NCI-H1694 (cell line): Measurements from ENCODE around the gene MCM7.

Experiments used
- DNase-seq: peaks from one replicate; lab custom pipeline; 2025; lab: John Stamatoyannopoulos, UW

Gene MCM7

DNA sequence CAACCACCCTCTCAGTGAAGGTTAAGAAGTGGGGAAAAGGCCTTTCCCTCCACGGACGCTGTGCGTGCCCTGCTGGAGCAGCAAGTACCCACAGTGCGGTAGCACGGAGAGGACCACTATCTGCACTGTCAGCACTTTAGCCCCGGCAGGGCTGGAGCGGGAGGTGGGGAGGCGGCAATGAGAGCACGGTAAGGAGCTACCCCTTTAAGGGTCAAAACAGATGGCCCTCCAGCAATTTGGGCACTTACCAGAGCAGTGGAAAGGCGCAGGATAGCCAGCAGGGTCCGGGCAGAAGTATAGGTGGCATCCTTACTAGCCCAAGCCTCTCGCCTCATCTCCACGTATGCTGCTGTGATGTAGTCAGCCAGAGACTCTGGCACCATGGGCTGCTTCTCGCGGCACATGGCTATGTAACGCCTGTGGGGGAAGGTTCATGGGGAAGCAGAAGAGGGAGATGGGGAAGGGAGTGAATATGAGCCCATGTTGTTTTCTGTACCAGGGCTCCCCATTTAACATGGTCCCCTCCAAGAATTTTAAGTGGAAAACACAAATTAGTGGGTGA is 7.2 kb downstream of the MCM7 start:
- no peak for DNase-seq

DNA sequence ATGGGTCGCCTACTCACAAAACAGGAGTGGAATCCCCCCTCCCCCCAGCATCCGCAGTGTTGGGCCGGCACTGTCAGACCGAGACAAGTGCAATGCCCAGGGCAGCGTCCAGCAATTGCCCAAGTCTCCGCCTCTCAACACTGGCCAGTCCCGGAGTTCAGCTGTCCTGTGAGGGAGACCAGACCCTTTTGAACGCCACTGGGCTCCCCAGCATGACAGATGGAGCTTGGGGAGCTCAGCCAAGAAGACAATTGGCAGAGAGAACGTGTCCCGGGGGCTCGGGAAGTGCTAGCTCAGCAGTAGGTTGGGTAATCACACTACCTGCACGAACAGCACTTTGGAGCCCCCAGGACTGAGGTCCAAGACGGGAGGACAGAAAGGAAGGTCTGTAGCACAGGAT is 7.7 kb downstream of the MCM7 start:
- no peak for DNase-seq

DNA sequence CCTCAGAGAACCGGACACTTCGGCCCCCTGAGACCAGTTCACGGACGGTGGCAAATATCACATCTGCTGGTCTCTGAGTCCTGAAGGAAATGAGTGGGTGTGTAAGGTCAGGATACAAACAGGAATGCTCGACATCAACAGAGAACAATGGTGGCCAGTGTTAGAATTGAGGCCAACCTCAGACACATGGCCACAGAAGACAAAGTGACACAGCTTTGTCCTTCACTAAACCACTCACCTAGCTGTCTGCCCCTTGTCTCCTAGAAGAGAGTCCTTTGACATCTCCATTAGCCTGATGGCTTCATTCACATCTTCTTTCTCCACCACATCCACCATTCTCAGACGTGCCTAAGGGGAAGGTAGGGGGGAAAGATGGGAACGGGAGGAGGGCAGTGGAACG is 8.1 kb downstream of the MCM7 start:
- no peak for DNase-seq

DNA sequence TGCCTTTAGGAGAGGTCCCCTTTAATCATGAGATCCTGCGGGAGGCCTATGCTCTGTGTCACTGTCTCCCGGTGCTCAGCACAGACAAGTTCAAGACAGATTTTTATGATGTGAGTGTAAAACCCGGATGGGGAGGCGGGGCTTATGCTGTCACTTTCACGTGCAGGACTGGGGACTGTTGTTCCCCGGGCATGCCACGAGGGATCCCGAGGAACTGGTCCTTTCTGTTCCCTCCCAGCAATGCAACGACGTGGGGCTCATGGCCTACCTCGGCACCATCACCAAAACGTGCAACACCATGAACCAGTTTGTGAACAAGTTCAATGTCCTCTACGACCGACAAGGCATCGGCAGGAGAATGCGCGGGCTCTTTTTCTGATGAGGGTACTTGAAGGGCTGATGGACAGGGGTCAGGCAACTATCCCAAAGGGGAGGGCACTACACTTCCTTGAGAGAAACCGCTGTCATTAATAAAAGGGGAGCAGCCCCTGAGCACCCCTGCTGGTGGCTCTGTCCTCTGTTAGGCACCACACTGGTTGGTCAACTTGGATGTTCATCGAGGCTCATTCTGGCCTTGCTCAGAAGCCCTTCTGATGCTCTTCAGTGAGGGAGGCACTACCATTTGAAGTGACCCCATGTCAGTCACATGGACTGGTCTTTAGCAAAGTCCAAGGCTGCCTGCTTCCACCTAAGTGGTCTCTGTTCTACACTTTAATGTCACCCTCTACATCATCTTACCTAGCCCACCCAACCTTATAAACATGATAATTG is 9.6 kb downstream of the MCM7 start:
- no peak for DNase-seq

DNA sequence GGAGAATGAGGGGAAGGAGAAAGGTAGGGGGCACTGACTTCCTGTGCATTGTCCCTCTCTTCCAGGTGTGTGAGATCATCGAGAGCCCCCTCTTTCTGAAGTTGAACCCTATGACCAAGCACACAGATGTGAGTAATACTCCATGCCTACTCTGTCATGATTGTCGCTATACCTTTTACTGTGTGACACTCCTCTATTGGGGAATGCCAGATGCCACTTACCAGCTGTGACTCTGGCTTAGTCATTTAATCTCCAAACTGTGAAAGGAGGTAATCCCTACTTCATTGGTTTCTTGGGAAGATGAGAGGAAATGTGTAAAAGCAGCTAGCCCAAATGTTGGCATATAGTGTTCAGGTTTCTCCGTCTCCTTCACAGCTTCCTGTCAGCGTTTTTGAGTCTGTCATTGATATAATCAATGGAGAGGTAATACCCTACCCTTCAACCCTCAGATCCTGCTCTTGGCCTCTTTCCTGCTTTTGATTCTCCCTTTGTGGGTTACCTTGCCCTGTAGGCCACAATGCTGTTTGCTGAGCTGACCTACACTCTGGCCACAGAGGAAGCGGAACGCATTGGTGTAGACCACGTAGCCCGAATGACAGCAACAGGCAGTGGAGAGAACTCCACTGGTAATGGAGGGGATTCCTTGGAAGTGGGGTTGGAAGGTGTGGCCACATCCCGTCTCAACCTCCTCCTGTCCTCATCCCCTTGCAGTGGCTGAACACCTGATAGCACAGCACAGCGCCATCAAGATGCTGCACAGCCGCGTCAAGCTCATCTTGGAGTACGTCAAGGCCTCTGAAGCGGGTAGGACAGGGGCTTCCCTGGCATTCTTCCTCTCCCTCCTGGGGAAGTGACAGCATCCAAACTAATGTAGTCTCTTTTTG is 10.4 kb downstream of the MCM7 start:
- DNase-seq: no peak

DNA sequence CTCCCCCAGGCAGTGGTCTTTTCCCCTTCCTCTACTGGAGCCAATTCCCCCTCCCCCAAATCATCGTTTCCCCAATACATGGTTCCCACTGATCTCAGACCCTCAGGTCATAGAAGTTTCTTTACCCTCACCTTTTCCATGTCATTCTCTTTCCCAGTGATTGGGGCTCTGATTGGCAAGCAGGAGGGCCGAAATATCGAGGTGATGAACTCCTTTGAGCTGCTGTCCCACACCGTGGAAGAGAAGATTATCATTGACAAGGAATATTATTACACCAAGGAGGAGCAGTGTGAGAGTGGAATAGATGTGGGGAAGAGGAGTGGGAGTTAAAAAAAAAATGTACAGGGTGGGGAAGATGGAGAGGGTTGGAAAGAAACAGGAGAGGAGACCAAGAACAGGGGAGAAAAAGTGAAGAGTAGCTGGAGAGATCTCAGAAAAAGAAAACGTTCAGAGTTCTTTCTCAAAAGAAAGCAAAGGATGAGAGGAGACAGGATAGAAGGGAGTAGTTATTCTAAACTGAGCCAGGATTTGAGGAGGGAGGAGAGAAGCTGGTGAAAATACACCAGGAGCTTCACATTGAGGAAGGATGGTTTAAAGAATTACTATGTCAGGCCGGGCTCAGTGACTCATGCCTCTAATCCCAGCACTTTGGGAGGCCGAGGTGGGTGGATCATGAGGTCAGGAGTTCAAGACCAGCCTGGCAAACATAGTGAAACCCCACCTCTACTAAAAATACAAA is 11.6 kb downstream of the MCM7 start:
- DNase-seq: no peak

DNA sequence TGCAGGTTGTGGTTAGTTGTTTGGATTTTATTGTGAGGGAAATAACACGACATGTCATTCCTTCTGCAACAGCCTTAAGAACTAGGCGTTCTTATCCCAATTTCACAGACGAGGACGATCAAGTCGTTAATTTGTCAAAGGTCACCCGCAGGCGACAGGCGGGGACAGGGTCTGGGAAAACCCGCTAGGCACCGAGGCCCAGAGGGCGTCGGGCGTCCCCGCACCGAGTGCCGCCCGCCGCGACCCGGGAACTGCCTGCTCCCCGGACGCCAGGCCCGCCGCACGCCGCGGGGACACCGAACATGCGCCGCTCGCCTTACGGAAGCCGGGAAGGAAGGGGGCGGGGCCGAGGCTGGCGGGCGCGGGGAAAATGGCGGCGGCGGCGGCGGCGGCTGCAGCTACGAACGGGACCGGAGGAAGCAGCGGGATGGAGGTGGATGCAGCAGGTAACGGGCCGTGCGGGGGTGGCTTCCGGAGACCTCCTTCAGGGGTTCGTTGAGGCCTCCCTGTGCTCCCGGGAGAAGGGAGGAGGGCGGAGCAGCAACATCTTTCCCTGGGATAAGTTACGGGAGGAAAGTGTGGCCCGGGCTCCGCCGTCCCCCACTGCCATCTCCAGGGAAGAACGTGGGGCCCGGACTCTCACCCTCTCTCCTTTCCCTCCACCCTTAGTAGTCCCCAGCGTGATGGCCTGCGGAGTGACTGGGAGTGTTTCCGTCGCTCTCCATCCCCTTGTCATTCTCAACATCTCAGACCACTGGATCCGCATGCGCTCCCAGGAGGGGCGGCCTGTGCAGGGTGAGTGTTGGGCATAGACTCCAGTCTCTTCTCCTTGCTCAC is 12.4 kb downstream of the MCM7 start, which contains the start of gene COPS6:
COPS6 (plus strand) TSS at position 349 of the 837 bp plus-strand sequence; CDS start at position 371, 22 bp downstream.
- peak; percentile 42 for DNase-seq

DNA sequence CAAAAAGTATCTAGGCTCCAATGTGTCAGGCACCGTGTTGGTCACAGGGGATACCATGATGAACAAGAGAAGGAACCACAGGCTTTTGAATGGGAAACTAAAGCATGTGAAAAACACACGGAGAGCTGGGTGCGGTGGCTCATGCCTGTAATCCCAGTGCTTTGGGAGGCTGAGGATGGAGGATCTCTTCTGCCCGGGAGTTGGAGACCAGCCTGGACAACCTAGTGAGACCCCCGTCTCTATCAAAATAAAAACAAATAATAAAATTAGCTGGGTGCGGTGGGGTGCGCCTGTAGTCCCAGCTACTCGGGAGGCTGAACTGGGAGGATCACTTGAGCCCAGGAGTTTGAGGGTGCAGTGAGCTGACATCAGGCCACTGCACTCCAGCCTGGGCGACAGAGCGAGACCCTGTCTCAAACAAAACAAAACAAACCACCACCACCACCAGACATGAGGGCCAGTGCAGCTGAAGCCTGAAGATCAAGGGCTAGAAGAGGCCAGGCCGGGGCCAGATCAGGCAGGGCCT is 13.0 kb downstream of the MCM7 start:
- no peak for DNase-seq

DNA sequence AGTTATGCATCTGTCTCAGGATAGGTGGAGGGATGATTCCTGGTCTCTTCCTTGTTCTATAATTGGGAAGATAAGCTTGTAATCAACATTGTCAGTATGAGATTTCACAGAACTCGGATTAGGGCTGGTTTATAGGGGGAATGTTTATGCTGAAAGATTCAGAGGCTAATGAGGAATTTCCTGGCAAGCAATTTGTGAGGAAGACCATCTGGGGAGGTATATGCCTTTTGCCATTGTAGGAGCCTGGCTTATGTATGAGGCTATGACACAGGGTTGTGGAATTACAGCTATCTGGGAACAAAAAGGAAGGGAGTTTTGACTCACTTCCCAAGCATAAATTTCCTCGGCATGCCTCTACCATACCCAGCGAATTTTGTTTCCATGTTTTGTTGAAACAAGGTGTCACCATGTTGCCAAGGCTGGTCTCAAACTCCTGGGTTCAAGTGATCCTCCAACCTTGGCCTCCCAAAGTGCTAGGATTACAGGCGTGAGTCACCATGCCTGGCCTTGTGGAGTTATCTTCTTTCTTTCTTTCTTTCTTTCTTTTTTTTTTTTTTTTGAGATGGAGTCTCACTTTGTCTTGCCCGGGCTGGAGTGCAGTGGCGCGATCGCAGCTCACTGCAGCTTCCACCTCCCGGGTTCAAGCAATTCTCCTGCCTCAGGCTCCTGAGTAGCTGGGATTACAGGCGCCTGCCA is 14.0 kb downstream of the MCM7 start:
- DNase-seq: no peak

DNA sequence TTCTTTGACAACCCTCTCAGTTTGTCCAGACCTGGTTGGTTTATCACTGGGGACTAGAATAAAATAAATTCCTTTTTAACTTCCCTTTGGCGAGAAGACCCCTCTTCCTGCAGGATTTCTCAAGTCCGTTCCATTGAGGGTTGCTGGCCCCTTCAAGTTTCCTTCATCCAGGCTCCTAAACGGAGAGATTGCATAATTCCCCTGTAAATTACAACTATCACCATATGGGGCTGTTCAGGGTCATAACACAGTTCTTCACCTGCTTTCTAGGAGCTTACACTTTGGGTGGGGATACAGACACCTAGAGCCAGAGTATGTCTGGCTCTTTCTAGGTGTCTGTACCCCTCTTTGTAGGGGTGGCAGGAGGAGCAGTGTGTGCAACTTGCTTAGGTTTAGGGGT is 15.7 kb downstream of the MCM7 start:
- no peak for DNase-seq

DNA sequence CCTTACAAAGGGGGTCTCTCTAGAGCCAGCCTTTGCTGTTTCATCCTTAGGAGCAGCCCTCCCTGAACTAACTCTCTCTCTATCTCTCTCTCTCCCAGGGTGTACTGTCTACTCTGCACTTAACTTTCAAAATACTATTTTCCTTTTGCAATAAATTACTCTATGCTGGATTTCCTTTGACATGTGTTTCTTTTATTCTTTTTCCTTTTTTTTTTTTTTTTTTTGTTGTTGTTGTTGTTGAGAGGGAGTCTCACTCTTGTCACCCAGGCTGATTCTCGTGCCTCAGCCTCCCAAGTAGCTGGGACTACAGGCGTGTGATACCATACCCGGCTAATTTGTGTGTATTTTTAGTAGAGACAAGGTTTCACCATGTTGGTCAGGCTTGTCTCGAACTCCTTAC is 18.2 kb downstream of the MCM7 start:
- DNase-seq: no peak

DNA sequence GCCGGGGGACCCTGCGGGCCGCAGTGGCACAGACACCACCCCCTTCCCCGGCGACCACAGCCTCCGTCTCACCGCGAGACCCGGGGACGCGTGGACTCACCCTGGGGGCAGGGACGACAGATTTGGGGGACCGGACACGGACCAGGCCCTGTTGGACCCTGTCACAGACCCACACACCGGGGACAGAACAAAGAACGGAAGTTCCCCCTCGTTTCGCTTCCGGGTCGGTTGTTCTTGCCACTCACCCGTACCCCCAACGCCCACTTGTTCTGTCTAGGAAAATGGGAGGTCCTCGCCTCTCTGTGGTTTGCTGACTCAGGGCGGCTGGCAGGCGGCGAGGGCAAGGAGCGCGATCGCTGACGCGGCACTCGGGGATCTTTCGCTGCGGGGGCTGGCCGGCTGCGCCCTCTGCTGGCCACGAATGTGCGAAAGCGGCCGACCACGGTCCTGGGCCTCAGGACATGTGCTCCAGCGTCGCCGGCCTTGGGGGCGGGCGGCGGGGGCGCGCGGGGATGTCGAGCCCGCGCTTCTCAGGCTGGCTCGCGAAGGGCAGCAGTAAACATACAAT is 19.6 kb downstream of the MCM7 start, which contains the start of gene ZNF3:
ZNF3 (minus strand) TSS at position 189 of the 568 bp plus-strand sequence. CDS start 4,366 bp downstream, outside the sequence.
- peak; percentile 98 for DNase-seq

DNA sequence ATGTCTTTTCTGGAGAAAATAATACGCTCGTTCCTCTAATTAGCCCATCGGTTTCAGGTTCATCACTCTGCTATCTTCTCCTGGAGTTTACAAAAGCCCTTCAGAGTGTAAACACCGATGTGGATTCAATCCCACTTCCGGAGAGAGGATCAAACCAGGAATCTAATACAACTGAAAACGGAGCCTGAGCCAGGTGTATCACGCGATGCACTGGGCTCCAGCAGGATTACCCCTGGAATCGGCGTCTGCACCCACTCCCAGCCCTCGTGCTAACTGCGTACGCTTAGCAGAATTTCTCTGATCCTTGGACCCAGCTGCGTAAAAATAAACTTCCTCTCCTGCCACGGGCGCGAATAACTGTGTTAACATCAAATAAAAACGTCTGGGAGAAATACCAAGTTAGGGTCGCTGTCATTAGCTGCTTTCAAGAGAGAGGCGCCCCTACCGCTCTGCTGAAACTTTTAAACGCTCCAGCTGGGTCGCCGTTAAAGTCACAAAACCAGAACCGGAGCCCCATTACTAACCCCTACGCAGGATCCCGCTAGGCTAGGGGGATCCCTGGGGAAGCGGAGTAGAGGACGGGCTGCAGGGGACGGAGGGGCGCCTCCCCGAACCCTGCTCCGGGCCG is 20.2 kb downstream of the MCM7 start:
- peak; percentile 12 for DNase-seq

DNA sequence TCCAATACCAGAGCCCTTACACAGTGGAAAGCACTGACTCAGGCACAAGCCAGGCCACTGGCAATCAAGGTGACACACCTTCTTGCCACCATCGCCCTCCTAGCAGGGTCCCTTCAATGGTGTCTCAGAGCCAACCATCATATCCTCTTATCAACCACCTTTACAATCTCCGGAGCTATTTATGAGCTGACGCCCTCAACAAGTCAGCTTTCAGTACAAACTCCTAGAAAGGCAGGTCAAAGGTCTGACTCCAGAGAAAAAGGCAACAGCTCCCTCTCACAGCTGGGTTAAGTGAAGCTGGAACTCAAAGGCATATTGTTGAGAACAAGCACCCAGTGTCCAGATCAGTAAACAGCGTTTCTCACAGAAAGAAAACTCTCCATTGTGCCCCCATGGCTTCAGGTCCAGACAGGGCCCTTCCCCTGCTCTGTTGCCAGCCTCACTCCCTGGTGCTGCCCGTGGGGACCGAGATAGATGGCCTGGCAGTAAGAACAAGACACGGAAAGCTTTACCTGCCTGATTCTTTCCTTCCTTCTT is 22.1 kb downstream of the MCM7 start:
- no peak for DNase-seq

DNA sequence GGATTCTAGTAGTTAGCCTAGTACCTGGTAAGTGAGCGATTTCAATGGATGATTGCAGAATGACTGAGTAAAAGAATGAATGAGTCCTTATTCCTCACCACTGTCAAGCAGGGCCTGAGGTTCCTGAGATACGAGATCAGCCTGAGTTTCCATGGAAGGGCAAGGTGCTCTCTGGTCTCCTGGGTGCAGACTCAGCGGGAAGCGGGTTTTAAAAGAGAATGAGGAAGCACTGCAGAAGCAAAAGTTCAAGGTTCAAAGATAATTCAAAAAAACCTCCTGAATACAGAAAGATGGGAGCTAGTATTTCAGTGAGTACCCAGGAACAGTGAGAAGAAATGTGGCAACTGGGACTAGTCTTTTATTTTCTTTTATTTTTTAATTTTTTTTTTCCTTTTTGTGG is 24.0 kb downstream of the MCM7 start:
- DNase-seq: no peak

DNA sequence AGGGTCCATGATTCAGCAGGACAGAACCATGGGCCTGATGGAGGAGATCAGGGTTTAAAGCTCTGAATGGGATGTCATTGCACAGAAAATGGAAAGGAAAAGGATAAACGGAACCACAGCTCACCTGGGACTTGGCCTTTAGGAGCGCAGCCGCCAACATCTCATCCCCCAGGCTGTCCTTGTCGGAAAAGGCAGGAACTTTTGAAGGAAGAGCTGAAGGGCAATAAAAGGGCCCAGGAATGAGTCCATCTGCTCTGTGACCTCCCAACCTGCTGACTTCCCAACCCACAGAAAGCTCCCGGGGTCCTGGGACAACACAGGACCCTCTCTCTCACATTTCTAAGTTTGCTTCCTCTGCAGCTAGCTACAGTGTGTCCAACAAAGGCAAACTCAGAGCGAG is 25.8 kb downstream of the MCM7 start:
- no peak for DNase-seq

DNA sequence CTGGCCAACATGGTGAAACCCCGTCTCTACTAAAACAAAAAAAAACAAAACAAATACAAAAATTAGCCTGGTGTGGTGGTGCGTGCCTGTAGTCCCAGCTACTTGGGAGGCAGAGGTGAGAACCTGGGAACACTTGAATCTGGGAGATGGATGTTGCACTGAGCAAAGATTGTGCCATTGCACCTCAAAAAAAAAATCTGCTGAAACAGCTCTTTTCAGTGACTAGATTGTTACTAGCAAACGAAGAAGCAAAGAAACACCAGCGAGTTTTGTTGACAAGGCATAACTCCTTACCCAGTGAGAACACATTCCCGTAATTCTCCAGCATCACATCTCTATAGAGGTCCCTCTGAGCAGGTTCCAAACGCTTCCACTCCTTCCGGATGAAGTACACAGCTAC is 26.4 kb downstream of the MCM7 start:
- DNase-seq: no peak

DNA sequence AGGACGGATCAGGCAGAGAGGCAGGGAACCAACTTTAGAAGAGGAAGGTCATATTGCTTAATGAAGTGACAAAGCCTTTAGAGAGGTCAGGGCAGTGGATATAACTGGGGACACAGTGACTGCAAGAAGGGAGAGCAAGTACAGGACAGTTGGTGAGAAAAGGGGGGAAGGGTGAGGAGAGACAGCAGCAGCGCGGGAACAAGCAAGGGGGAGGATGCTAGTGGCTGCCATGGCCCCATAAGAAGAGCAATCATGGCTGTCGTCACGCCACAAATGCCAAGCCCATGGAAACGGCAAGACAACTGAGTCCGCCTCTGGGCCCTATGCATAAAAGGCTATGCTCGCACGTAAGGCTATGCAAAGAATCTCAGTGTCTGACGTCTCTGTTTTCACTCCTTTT is 28.7 kb downstream of the MCM7 start:
- no peak for DNase-seq
